ENCODE data around the gene MSRB1. TPM values are rescaled to one million over a fixed set of nuclear protein-coding genes. Genes with fewer than 3 reads are reported as not detected.

MSRB1 gene
- total and polyA plus RNA-seq, 9 of the 15 experiments (the other 6 are each of a cell fraction or from before 2014, with no cell fraction given): 5.4 to 33.7 (median 25.7) TPM

DNA sequence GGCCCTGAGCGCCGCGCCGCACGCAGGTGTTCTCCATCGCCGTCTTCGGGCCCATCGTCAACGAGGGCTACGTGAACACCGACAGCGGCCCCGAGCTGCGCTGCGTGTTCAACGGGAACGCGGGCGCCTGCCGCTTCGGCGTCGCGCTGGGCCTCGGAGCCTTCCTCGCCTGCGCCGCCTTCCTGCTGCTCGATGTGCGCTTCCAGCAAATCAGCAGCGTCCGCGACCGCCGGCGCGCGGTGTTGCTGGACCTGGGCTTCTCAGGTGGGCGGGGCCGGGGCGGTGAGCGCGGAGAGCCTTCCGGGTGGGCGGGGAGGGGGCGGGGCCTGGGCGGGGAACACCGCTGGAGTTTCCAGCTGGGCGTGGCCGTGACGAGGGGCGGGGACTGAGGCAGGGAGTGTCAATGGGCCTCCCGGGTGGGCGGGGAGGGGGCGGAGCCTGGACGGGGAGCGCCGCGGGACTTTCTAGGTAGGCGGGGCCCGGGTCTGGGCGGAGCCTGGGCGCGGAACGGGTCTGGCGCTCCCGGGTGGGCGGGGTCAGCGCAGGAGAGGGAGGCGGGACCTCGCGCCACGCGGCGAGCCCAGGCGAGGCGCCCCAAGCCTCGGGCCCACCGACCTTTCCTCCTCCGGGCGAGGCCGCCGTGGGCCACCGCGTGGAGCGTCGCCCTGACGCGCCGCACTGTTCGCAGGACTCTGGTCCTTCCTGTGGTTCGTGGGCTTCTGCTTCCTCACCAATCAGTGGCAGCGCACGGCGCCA, 49.1 kb upstream of the MSRB1 start (continued):
- TF ChIP-seq, protein P1, sequence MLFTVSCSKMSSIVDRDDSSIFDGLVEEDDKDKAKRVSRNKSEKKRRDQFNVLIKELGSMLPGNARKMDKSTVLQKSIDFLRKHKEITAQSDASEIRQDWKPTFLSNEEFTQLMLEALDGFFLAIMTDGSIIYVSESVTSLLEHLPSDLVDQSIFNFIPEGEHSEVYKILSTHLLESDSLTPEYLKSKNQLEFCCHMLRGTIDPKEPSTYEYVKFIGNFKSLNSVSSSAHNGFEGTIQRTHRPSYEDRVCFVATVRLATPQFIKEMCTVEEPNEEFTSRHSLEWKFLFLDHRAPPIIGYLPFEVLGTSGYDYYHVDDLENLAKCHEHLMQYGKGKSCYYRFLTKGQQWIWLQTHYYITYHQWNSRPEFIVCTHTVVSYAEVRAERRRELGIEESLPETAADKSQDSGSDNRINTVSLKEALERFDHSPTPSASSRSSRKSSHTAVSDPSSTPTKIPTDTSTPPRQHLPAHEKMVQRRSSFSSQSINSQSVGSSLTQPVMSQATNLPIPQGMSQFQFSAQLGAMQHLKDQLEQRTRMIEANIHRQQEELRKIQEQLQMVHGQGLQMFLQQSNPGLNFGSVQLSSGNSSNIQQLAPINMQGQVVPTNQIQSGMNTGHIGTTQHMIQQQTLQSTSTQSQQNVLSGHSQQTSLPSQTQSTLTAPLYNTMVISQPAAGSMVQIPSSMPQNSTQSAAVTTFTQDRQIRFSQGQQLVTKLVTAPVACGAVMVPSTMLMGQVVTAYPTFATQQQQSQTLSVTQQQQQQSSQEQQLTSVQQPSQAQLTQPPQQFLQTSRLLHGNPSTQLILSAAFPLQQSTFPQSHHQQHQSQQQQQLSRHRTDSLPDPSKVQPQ (CRISPR knock-in tag; IDR thresholded peaks at IDR 0.05; ENCODE audit: borderline replicate concordance): no peak
- TF ChIP-seq NFIX (CRISPR knock-in tag; IDR thresholded peaks at IDR 0.05; ENCODE audit: low read depth) (no peak), DDX20 (tag; IDR thresholded peaks at IDR 0.05; ENCODE audit: low read depth) (no peak), SAFB2 (IDR thresholded peaks at IDR 0.05; ENCODE audit: borderline replicate concordance, low read depth, low read length, severe bottlenecking) (no peak), HNRNPUL1 (IDR thresholded peaks at IDR 0.05; ENCODE audit: low read length) (no peak), STAT5A (IDR thresholded peaks at IDR 0.05; ENCODE audit: borderline replicate concordance, low read length) (no peak), NFE2 (IDR thresholded peaks at IDR 0.05; ENCODE audit: low read depth) (no peak), ZNF316 (IDR thresholded peaks at IDR 0.05) (no peak), CHD4 (IDR thresholded peaks at IDR 0.05; ENCODE audit: insufficient read depth, insufficient replicate concordance, low read depth, low read length, poor library complexity, severe bottlenecking) (no peak), RBM34 (IDR thresholded peaks at IDR 0.05; ENCODE audit: borderline replicate concordance, insufficient read depth, low read length) (0 out of 2 replicates have a peak, but pooled peaks have one; percentile 77), RBM22 (IDR thresholded peaks at IDR 0.05; ENCODE audit: low read depth, low read length, poor library complexity, severe bottlenecking) (no peak), CBFB (CRISPR knock-in tag; IDR thresholded peaks at IDR 0.05) (no peak), TRIM28 (IDR thresholded peaks at IDR 0.05) (no peak), MCM7 (IDR thresholded peaks at IDR 0.05) (no peak), ZNF561 (CRISPR knock-in tag; conservative IDR thresholded peaks at IDR 0.05) (no peak), RFX5 (IDR thresholded peaks at IDR 0.05; ENCODE audit: low read depth, low read length) (no peak), IFI16 (CRISPR knock-in tag; IDR thresholded peaks at IDR 0.05) (no peak)
- TF ChIP-seq, protein P2, sequence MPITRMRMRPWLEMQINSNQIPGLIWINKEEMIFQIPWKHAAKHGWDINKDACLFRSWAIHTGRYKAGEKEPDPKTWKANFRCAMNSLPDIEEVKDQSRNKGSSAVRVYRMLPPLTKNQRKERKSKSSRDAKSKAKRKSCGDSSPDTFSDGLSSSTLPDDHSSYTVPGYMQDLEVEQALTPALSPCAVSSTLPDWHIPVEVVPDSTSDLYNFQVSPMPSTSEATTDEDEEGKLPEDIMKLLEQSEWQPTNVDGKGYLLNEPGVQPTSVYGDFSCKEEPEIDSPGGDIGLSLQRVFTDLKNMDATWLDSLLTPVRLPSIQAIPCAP (CRISPR knock-in tag; IDR thresholded peaks at IDR 0.05; ENCODE audit: borderline replicate concordance): no peak
- TF ChIP-seq, protein P3, sequence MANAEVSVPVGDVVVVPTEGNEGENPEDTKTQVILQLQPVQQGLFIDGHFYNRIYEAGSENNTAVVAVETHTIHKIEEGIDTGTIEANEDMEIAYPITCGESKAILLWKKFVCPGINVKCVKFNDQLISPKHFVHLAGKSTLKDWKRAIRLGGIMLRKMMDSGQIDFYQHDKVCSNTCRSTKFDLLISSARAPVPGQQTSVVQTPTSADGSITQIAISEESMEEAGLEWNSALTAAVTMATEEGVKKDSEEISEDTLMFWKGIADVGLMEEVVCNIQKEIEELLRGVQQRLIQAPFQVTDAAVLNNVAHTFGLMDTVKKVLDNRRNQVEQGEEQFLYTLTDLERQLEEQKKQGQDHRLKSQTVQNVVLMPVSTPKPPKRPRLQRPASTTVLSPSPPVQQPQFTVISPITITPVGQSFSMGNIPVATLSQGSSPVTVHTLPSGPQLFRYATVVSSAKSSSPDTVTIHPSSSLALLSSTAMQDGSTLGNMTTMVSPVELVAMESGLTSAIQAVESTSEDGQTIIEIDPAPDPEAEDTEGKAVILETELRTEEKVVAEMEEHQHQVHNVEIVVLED (CRISPR knock-in tag; IDR thresholded peaks at IDR 0.05): 0 out of 2 replicates have a peak, but pooled peaks have one; percentile 47
- TF ChIP-seq, protein P4, sequence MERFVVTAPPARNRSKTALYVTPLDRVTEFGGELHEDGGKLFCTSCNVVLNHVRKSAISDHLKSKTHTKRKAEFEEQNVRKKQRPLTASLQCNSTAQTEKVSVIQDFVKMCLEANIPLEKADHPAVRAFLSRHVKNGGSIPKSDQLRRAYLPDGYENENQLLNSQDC (CRISPR knock-in tag; IDR thresholded peaks at IDR 0.05): no peak
- TF ChIP-seq, protein P5, sequence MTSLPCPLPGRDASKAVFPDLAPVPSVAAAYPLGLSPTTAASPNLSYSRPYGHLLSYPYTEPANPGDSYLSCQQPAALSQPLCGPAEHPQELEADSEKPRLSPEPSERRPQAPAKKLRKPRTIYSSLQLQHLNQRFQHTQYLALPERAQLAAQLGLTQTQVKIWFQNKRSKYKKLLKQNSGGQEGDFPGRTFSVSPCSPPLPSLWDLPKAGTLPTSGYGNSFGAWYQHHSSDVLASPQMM (CRISPR knock-in tag; IDR thresholded peaks at IDR 0.05): no peak
